NCI-H2107 (cell line): Measurements from ENCODE around the gene USP40.

Experiments used
- DNase-seq: peaks from one replicate; lab custom pipeline; 2025; lab: John Stamatoyannopoulos, UW

USP40 gene

GRCh38 chr2:233497692-233498091 lies 68.9 kb downstream of the USP40 start:
- DNase-seq, result no peak

- DNase-seq, result no peak
Measured at GRCh38 chr2:233495503-233496496, 70.8 kb downstream of the USP40 start.

- no peak for DNase-seq
Measured at GRCh38 chr2:233492751-233493150, 73.8 kb downstream of the USP40 start.

- no peak for DNase-seq
Measured at GRCh38 chr2:233492078-233492477, 74.5 kb downstream of the USP40 start.

- no peak for DNase-seq
Measured at GRCh38 chr2:233491326-233491725, 75.3 kb downstream of the USP40 start.

- no peak for DNase-seq
Measured at GRCh38 chr2:233490831-233491230, 75.8 kb downstream of the USP40 start.

- no peak for DNase-seq
Measured at GRCh38 chr2:233489666-233490065, 76.9 kb downstream of the USP40 start.

GRCh38 chr2:233489143-233489542 lies 77.4 kb downstream of the USP40 start:
- no peak for DNase-seq

- DNase-seq, result no peak
Measured at GRCh38 chr2:233487748-233488345, 78.7 kb downstream of the USP40 start.

GRCh38 chr2:233486778-233487552 lies 79.6 kb downstream of the USP40 start:
- DNase-seq, result no peak

GRCh38 chr2:233486357-233486756 lies 80.2 kb downstream of the USP40 start:
- no peak for DNase-seq

- DNase-seq, result no peak
Measured at GRCh38 chr2:233485726-233486125, 80.9 kb downstream of the USP40 start.

GRCh38 chr2:233482616-233483015 lies 84.0 kb downstream of the USP40 start:
- no peak for DNase-seq

GRCh38 chr2:233481368-233482142 lies 85.0 kb downstream of the USP40 start:
- no peak for DNase-seq

GRCh38 chr2:233480490-233481202 lies 85.9 kb downstream of the USP40 start:
- DNase-seq, result peak; percentile 1

GRCh38 chr2:233479616-233480489 lies 86.7 kb downstream of the USP40 start:
- DNase-seq, result no peak

- DNase-seq, result no peak
Measured at GRCh38 chr2:233477548-233478433, 88.8 kb downstream of the USP40 start.

- DNase-seq, result no peak
Measured at GRCh38 chr2:233476651-233477547, 89.7 kb downstream of the USP40 start.
